OCI-LY1 (cell line): Measurements from ENCODE around the gene LRIG1.

Experiments used
- CTCF ChIP-seq: fragments of 200-600 bp; sonication (generic), shearing (Covaris generic); IDR thresholded peaks from 2 replicates; pipeline ENCODE4 v1.5.1; 2017; ENCODE audit warnings: mild to moderate bottlenecking, antibody characterized with exemption, low read length, moderate library complexity, mixed read lengths
- EZH2 ChIP-seq: fragments of 200-600 bp; sonication (generic), shearing (Covaris generic); IDR thresholded peaks from 2 replicates; pipeline ENCODE4 v1.8.0; 2017; ENCODE audit warnings: borderline replicate concordance, mixed run types, mild to moderate bottlenecking, antibody characterized with exemption, low read length, moderate library complexity, mixed read lengths

GRCh38 chr3:66407611-66408218 is 93.1 kb downstream of the LRIG1 start:
- no peak for TF ChIP-seq EZH2
- peak; percentile 89 for TF ChIP-seq CTCF
